ENCODE data around the gene GPR84.

Gene GPR84

GRCh38 chr12:54375259-54375579, 10.9 kb upstream of the GPR84 start:
- no peak for DNase-seq (ENCODE audit: low read depth in 2 of 3, low spot score in 2 of 3)

- no peak for DNase-seq (ENCODE audit: low read depth in 2 of 3, low spot score in 2 of 3)
Observed at GRCh38 chr12:54374562-54375258, 10.4 kb upstream of the GPR84 start.

GRCh38 chr12:54373649-54374561, 9.6 kb upstream of the GPR84 start:
- no peak for DNase-seq (ENCODE audit: low read depth in 2 of 3, low spot score in 2 of 3)

DNA sequence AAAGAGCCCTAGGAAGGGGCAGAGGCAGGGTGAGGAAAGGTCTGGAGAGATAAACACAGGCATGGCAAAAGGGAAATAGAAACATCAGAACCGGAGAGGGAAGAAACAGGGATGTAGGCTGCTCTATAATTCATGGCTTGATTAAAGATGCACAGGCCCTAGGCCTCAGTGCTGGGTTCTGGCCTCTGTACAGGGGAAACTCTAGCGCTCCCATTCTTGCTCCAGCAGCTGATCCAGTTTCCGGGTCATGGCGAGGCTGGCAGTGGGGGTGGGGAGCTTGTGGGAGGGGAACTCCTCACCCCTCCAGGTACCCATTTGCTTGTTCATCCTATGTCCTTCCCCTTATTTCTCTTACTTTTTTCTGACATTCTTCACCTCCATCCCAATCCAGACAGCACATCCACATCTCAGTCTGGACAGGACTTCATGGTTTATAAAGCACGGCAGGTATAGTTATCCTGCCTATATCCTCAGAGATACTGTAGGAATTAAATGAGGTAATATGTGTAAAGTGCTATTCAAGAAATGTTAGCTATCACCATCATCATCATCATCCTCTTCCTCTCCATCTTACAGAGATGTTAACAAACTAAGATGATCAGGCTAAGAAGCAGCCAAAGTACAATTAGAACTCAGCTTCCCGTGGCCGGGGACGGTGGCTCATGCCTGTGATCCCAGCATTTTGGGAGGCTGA, 8.0 kb upstream of the GPR84 start:
- no peak for DNase-seq (ENCODE audit: low read depth in 2 of 3, low spot score in 2 of 3)

- DNase-seq (ENCODE audit: low read depth in 2 of 3, low spot score in 2 of 3), result no peak
Observed at GRCh38 chr12:54371328-54372112, 7.2 kb upstream of the GPR84 start.

GRCh38 chr12:54370171-54370730, 6.0 kb upstream of the GPR84 start:
- DNase-seq (ENCODE audit: low read depth in 2 of 3, low spot score in 2 of 3), result no peak

DNA sequence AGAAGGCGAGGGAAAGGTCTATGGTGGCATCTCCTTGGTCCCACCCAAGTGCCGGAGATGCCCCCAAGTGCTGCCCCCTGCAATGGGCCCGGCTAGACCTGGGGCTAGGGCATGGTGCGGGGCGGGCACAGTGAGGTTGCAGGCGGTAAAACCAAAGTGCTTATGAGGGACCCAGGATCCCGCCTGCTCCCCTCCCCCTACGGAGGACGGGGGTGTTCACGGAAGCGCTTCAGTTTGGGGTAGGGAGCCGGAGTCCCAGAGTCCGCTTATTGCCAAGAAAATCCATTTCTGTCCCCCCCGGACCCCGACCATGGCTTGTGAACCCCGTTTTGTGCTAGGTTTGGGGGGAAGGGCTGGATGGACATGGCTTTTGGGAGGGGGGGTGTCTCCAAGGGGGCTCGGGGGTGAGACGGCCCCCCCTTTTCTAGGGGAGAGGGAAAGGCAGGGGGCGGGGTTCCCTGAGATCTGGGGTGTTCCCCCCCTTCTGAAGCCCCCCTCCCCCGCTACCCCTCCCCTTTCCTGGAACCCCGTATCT, 5.4 kb upstream of the GPR84 start:
- DNase-seq (ENCODE audit: low read depth in 2 of 3, low spot score in 2 of 3), result no peak

DNA sequence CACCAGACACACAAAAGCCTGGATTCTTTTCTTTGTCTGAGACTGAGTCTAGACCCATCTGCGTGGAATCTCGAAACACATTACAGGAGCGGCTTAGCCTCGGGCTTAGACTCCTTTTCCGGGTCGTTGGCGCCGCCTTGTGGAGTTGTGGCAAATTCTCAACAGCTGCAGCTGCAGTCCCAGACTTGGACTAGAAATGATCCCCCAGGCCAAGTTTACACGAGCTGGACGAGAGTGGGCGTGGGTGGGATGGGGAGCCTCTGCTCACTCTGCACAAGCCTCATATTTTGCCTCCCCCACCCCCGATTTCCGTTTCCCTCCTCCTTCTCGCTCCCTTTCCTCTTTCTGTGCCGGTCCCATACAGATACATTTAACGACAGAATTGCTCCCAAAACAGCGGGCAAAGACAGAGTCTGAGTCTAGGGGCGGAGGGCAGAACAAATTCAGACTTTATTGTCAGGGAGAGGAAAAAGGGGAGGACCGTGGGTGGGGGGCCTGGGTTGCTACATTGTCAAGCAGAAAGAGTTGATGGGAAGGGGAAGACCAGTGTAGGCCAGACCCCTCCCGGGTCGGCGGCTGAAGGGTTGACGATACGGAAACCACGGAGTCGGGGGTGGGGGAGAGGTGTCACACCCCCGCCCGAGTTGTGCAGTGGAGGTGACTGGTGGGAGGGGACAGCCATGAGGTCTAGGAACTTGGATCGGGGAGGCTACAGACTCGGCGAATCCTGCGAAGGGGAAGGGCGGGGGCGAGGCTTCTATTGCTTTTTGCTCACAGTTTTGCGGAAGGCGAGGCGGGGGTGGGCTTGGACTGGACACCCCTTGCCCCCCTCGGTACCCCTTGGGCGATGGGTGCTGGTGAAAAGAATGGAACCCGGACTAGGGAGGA, 4.7 kb upstream of the GPR84 start:
- peak; percentile 65 to 90 (median 85) for DNase-seq (ENCODE audit: low read depth in 2 of 3, low spot score in 2 of 3)

DNA sequence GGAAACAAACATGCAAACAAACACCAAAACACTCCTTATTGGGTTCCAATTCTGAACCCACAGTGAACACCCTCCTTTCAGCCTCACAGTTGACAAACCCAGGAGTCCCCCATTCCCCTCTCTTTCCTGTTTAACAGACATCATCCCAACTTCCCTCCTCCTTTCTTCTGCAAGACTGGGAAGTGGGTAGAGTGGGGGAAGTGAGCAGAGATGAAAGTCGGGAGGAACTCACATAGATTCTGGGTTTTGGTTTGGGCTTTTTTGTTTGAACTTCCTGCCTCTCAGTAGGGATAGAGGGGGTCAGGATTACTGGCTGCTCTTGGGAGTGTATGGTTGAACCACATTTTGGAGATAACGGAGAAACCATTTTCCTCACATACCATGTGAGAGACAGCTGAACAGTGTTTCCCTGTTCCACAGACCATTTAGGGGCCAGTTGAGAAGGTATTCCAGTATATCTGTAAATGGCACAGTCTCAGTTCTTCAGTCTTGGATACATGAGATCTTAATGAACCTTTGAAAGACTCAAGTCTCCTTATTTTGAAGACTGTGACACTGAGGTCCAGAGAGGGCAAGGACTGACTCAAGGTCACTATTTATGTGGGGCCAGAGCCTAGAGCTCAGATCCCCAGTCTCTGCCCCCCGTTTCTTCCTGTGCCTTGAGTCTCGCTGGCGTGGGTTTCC, 3.9 kb upstream of the GPR84 start:
- DNase-seq (ENCODE audit: low read depth in 2 of 3, low spot score in 2 of 3), result no peak

GRCh38 chr12:54363618-54364017, 668 bp downstream of the GPR84 start:
- no peak for DNase-seq (ENCODE audit: low read depth in 2 of 3, low spot score in 2 of 3)

GRCh38 chr12:54363047-54363446, 1.2 kb downstream of the GPR84 start:
- no peak for DNase-seq (ENCODE audit: low read depth in 2 of 3, low spot score in 2 of 3)

DNA sequence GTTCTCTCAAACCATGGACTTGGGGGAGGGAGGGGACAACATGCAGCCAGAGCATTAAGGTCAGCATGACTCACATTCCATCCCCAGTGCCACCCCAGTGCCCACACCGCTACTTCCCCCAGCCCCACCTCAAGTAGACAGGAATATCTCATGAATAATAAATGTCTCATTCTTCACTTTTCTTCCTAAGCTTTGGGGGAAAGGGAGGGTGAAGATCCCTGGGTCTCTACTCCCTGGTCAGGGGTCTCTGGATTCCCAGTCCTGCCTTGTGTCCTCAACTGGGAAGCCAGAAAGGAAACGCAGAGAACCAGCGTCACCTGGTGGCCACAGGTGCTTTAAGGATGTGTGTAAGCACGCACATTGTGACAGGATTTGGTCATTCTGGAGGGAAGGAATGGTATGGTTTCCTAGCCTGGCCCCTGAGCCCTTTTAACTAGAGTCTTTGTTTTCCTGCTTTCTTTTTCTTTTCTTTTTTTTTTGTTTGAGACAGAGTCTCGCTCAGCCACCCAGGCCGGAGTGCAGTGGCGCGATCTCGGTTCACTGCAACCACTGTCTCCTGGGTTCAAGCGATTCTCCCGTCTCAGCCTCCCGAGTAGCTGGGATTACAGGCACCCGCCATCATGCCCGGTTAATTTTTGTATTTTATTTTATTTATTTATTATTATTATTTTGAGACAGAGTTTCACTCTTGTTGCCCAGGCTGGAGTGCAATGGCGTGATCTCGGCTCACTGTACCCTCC, 3.4 kb downstream of the GPR84 start:
- no peak for DNase-seq (ENCODE audit: low read depth in 2 of 3, low spot score in 2 of 3)

- DNase-seq (ENCODE audit: low read depth in 2 of 3, low spot score in 2 of 3), result no peak
Observed at GRCh38 chr12:54359762-54360351, 4.4 kb downstream of the GPR84 start.

DNA sequence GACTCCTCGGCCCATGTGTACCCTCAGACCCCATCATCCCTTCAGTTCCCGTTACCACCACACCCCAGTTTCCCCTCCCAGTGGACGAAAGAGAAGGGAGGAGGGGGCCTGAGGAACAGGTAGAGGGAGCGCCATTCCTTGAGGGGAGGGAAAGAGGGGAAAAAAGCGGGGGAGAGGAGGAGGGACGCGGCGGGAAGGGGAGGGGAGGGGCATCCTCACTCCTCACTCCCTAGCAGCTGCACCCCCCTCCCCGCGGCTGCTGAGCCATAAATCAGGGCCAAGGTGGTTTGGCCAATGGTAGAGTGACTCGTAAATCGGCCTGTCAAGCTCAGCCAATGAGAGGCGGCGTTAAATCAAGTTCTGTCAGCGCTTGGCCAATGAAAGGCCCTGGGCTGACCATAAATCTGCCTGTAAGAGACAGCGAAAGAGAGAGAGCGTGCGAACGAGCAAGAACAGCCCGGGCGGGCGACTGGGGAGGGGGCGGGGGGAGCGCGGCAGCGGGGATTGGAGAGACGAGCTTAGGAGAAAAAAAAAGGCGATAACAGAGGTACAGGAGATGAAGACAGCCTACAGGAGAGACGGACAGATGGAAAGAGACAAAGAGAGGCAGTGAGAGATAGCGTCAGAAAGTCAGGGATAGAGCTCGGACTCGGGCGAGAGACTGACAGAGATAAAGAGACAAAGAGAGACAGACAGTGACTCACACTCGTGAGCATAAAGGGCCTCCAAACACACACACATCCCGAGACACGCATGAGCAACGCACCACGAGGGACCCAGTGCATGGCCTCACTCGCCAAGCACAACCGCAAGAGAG, 5.1 kb downstream of the GPR84 start:
- peak; percentile 49 to 80 (median 73) for DNase-seq (ENCODE audit: low read depth in 2 of 3, low spot score in 2 of 3)

DNA sequence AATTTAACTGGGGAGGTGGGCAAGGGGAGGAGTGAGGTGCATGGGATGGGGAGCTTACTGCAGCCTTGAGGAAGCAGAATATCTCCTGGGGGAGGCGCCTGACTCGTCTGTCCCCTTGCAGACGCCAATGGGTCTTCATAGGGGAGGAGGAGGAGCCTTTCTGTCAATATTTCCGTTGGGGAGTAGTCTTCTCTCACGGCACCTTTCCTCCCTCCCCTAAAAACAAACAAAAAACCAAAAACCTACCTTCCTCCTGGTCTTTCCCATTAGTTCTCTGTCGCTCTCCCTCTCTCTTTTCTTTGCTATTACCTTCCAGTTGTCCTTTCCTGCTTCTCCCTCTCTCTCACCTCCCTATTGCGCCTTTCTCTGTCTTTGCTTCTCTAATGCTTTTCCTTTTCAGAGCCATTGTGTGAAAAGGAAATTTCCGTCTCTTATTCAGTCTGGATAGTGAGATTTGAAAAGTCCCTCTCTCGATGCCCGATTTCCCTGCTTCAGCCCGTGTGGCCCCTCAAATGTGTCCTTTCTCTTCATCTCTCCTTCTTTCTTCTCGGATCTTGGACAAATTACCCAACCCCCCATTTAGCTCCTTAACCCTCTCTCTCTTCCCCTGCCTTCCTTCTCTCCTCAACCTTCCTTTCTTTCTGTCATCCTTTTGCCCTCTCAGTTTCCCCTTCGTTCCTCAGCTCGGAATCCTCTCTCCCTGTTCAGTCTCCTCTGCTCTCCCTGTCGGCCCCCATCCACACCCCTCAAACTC, 5.9 kb downstream of the GPR84 start:
- no peak for DNase-seq (ENCODE audit: low read depth in 2 of 3, low spot score in 2 of 3)

GRCh38 chr12:54357506-54358190, 6.6 kb downstream of the GPR84 start:
- no peak for DNase-seq (ENCODE audit: low read depth in 2 of 3, low spot score in 2 of 3)
